CD4-positive, alpha-beta T cell treated with Interleukin-6 at 100 ng/mL for 8 hours (primary cell): ENCODE measurements around the gene SUCNR1.
"Not testable (repeated sequence)": the region's sequence is repeated elsewhere in the genome, so short reads cannot be mapped to it uniquely, and the experiment has no call there.

Source experiments
- DNase-seq: peaks from one replicate; pipeline ENCODE4 v3.0.0-alpha.2; 2020; ENCODE audit warnings: mixed read lengths, low spot score

Gene SUCNR1

DNA sequence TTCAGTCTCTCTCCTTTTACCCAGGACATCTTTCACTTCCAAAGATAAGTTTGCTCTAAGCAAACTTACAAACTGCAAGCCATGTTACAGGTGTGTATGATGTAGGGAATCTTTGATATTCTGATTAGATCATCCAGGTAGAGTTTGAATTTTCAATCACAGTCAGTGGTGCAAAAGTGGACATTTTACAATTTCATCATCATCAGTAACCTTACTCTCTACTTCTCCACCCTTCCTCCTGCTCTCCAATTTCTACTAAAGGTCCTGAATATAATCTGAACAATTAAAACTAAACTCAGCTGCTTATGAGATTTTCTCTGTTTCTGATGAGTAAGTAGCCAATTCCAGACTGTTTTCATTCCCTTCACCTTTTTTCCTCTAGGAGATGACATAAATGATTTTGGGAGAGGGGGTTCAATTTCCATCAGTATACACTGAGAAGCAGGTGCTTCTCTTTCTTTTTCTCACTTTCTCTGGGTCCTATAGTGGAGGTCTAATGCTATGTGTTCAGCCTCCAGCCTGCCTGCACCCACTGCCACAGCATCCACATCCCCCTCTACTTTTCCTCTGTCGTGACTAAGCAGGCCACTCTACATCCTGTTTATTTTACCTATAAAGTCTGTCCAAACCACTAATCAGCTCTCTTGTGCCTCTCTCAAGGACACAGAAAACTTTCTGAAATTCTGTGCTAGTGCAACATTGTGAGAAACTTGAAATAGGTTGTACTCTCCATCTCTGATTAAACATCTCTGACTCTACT is 27.6 kb downstream of the SUCNR1 start:
- no peak for DNase-seq

DNA sequence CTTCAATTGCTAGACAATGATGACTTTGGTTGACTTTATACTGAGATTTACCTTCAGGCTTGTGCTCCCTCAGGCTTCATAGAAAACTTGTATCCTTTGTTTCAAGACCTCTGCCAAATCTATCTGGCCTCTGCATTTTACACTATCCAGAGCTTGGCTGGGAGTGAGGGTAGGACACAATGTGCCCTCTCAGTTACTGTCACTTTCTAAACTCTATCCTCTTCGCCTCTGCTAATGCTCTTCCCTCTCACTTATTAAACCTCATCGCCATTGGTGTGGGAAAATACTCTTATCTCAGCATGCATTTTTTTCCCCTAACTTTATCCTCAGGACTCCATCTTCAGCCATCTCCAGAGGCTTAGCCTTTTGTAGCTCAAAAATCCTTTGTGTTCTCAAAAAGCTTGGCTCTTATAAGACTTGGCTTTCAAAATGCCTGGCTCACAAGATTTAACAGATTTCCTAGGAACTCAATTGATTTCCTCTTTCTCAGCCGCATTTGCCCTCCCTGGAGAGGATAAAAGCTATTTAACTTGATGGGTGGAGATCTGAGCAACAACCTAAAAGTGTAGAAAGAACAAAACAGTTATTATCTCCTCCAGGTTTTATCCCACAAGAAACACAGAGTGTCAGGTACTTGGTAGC is 28.3 kb downstream of the SUCNR1 start:
- no peak for DNase-seq

DNA sequence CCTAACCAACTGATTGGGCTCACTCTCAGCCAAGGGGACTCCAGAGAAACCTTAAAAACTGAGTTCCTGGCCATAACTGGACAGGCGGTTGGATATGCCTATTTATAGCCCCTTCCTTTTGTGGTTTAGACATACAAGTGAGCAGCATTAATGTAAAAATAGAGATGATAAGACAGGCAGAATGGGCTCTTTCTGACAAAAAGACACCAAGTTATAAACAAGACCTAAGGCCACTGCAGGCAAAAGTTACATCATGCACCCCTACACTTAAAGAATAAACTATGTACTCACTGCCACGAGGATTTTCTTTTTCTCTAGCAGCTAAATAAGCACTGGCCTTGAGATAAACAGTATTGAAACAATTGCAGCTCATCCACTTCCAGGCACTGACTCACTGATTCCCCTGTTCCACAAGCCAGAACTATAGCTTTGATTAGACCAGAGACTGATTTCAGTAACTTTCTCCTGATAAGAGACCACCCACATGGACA is 30.1 kb downstream of the SUCNR1 start:
- no peak for DNase-seq

DNA sequence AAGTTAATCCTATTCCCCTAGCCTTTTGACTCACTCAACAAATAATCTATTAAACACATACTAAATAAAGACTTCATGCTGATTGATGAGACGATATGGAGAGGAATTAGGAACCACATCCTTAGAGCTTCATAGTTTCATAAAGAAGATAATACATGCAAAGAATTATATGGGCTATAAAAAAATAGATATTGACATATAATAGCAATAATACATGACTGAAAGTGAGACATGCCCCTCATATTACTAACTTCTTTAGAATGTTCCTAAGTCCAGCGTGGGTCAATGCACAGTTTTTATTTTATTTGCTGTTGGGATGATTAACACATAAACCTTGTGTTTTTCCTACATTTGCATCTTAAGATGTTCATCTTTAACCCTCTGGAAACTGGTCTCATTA is 32.2 kb downstream of the SUCNR1 start:
- no peak for DNase-seq

DNA sequence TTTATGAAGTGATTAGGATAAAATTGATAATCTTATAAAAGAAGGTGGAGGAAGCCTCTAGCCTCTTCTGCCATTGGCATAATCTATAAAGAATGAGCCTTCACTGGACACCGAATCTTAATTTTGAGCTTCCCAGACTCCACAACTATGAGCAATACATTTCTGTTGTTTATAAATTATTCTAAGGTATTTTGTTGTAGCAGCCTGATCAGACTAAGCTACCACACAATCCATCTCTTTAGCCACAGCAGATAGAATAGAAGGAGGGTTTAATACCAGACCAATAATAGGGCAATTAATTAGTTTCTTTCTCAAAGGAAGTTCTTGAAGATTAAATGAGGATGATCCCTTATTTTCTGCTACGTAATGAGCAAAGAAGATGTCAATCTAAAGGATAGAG is 33.3 kb downstream of the SUCNR1 start:
- DNase-seq: no peak

DNA sequence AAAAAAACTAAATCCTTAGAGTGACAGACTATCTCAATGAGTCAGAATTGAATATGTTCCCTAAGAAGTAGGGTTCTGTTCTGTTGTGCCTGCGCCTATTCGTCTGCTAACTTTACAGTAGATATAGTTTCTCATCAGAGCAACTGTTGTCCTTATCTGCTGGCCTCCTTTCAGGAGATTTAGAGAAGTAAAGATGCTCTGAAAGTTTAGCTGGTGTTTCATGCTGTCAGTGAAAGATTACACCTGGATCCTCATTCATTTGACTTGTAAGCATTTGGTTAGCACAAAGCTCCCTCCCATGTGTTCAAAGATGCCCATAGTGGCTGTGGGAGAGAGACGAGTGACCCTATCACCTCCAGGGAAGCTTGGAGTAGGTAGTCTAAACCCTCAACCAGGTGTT is 35.0 kb downstream of the SUCNR1 start:
- DNase-seq: no peak

DNA sequence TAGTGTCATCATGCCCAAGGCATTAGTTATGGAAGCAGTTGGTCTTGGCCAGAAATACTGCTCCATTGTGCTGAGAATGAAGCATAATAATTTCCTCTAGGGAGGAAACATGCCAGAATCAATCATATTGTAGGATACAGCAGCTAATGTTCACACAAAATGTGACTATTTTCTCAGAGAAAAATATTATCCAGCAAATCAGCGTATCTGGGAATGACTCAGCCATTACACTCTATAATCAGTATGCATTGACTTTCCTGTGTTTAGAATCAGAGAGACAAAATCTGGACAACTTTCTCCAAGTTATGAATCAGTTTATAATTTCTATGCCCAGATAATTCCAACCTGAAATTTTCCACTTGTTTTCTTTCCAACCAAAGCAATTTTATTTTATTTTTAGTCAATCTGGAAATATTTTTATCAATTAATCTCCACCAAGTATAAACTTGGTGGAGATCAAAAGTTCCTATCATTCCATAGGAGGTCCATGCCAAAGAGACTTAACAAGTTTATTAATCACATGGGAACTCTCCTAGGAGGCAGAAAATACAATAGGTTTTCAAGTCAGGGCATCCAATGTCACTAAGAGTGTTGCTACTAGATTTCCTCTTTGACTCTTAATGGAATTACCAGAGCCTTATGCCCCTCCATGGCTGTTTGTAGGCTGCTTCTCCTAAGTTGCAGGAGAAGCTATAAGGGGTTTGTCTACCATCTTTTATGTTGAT is 36.4 kb downstream of the SUCNR1 start:
- DNase-seq: no peak

DNA sequence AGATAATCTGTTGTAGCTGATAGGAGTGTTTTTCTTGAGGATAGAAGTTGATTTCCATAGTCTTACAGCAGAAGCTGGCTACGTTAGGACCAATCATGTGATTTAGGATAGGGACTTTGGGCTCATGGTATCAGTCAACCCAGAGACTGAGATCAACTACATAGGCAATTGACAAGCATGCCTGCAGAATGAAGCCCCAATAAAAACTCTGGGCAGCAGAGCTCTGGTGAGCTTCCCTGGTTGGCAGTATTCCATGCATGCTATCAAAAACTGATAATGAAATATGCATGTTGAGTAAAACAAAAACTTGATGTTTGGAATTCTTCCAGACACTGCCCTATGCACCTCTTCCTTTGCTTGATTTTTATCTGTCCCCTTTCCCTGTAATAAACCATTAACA is 38.0 kb downstream of the SUCNR1 start:
- no peak for DNase-seq

DNA sequence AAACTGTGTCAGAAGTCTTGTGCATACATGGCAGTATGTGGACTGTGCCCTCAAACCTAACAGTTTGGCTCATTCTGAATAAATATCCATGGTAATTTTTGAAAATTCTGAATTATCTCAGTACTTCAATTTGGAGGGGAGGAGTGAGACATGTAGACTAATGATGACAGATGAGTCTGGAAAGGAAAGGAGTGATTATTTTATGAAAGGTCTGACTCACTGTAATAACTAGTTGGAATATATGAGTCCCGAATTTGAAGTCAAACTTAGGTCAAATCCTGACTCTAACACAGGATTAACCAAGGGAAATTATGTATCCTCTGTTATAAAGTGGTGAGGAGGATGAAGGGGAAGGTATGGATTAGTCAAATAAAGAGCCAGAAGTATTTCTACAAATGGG is 38.6 kb downstream of the SUCNR1 start:
- DNase-seq: no peak

DNA sequence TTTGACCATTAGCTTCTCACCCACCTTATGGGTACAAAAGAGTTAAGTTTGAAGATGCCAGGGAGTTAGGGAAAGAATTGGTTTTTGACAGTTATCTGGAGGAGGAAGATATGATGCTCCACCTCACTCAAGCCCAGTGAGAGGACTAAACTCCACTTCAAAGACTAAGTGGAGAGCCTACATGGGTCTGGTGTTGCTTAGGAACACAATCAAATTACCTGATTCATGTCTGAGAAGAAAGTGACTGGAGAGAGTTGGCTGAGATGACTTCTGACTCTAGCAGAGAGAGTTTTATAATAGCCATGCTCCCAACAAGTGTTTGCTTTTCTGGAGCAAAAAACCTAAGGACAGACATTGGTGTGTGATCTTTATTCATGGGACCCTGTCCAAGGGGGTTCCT is 43.3 kb downstream of the SUCNR1 start:
- DNase-seq: no peak

DNA sequence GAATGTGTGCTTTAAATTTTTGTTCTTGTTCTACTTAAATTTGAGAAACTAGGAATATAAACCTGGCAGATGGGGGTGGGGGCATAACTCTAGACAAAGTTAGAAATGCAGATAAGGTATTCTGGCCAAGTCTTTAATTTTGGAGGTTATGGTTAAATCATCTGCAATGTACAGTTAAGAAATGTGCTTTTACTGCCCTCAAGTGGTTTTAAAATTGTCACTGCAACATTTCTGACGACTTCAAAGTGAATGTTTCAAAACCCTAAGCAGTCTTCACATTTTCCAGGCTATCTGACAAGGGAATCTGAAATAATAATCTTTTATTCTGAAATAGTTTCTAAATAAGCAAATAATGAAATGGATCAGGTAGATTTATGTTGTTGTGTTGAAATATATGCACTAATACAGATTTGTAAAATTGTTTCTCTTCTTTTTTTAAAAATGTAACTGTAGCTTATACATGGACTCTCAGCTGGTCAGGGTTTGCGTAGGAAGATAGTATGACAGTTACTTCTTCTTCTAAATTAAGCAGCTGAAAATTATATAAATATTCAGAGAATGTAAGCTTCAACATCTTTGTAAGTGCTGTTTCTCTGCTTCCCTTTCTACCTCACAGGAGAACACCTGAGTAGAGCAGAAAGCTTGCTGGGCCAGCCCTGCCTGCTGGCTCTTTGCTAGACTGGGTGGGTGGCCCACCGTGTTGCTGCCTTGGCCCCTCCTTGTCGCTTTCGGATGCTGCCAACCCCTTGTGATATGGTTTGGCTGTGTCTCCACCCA is 45.0 kb downstream of the SUCNR1 start:
- peak; percentile 24 for DNase-seq

DNA sequence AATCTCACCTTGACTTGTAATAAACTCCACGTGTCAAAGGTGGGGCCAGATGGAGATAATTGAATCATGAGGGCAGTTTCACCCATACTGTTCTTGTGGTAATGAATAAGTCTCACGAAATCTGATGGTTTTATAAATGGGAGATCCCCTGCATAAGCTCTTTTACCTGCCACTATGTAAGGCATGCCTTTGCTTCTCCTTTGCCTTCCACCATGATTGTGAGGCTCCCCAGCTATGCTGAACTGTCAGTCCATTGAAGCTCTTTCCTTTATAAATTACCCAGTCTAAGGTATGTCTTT is 45.5 kb downstream of the SUCNR1 start:
- DNase-seq: no peak

DNA sequence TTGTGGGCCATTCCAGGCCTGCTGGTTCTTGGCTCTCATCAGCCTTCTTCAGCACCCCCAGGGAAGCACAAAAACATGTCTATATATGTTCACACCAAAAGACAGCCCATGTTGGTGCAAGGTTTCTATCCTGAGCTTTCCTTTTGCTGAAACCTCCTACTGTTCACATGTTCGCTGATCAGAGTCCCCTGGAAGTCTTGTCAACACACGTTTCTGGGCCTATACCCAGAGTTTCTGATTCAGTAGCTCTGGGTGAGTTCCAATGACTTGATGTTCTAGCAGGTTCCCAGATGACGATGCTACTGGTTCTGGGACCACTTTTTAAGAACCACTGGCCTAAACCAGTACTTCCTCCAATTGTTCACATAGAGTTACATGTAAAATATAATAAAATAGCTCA is 46.0 kb downstream of the SUCNR1 start:
- no peak for DNase-seq

DNA sequence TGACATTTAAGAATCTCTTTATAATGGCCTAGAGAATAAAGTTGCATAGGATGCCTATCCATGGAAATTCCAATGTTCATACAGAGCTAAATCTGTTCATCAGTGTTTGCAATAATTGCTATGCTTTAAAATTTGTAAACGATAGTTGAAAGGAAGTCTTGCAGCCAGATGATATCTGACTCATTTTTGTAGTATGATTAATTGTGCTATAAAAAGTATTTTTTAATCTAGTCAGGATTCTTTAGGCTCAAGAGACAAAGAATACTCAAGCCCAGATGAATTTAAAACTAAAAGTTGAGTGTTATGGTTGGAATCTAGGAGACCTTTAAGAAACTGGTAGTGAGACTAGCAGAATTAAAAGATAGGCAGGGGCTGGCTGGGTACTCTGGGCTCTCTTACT is 50.5 kb downstream of the SUCNR1 start:
- DNase-seq: no peak

DNA sequence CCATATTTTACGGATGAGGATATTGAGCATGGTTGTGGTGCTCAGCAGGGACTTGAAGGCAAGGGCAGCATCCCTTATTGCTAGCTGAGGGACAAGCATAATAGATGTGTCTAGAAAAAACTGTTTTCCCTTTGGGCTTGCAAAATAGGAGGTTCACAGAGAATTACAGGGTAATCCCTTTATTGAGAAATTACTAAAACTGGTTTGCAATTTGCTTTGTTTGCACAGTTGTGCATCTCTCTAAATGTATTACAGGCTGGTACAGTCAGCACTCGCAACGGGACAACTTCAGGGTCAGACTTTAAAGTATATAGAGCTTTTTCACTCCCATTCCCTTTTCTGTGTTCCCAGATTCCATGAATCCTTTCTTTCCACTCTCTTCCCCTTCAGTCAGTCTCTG is 51.3 kb downstream of the SUCNR1 start:
- no peak for DNase-seq

DNA sequence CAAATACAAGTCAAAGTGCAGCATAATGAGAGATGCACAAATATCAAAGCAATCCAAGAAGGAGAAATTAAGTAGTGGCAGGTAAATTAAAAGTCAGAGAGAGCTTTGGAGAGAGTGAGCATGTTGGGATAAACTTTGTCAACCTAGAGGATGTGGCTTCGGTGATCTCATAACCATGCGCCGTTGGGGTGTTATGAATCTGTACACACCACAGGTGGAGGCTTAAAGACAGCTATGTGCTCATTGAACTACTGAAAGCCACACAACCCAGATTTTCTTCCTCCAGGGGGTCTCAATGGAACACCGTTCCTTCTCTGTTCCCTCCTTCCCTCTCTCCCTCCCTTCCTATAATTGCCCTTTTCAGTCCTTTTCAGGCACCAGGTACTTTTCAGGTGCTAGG is 52.0 kb downstream of the SUCNR1 start:
- no peak for DNase-seq

DNA sequence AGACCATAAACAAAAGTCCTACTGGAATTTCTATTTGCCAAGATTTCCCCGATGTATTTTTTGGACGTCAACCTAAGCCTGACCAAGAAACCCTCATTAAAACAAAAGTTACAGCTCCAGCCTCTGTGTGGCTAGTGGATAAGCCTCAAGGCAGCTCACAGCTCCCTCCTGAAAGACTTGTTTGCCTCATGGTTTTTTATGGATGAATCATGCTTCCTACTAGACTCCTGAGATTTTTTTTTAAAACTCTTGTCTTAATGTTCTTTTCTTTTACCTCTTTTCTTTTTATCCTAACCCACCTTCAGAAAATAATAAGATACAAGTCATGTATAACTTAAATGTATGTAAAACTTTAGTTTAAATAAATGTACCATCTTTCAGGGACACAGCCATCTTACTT is 52.4 kb downstream of the SUCNR1 start:
- no peak for DNase-seq

DNA sequence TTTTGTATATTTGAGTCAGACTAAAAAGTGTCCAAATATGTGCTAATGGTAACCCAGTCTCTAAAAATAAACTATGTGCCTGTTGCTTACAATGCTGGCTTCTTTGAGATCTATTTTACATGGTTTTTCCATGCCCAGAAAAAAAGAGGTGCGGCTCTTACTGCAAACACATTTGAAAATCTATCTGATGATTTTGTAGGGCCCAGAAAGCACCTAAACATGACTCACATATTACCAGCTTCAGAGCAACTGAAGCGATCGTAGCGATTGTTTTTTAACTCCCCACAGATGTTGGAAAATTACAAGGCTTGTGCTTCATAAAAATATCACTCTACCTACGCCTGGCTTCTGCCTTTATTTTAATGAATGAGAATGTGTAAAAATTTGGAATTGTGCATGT is 53.5 kb downstream of the SUCNR1 start:
- no peak for DNase-seq

DNA sequence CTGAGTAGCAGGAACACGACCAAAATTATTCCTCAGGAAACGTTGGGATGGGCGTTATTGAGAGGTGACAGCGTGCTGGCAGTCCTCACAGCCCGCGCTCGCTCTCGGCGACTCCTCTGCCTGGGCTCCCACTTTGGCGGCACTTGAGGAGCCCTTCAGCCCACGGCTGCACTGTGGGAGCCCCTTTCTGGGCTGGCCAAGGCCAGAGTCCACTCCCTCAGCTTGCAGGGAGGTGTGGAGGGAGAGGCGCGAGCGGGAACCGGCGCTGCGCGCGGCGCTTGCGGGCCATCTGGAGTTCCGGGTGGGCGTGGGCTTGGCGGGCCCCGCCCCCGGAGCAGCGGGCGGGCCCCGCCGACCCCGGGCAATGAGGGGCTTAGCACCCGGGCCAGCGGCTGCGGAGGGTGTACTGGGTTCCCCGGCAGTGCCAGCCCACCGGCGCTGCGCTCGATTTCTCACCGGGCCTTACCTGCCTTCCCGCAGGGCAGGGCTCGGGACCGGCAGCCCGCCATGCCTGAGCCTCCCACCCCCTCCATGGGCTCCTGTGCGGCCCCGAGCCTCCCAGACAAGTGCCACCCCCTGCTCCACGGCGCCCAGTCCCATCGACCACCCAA is 54.6 kb downstream of the SUCNR1 start:
- DNase-seq: not testable (repeated sequence)

DNA sequence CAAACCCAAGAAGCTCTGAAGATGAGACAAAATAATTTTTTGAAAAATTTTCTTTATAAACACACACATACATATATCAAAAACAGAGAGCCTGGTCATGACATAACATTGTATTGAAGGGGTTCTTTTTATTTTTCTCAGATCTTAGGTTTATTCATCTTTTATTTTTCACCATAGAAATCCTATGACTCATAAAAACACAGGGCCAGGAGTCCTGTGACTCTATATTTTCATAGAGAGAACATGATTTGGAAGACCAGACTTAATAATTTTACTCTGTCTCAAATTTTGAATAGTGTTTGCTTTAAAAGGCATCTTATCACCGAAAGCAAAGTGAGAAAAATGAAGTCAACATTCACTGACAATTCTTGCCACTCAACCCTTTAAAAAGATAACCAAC is 57.7 kb downstream of the SUCNR1 start:
- DNase-seq: no peak

DNA sequence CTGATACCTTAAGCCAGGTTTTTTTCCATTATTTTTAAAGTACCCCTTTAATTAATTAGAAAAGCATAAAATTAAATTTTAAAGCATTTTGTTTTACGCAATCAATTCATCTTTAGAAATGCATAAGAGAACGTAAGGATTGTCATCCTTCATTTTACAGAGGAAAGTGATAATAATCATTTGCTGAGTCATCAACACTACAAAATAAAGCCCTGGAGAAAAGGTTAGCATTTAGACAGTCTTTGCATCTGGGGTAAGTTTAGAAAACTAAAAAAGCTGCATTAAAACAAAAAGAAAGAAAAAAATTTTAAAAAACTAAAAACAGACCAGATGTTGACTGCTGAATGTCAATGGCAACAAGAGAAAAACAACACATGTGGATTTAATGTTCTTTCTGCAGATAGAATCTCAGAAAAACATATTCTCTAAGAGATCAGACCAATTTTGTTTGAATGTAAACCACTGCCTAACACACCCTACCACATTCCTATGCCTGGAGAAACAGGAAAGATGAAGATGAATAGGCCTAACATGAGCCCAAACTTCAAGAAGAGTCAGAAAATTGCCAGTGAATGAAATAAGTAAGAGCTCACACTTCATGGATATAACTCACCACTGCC is 59.9 kb downstream of the SUCNR1 start:
- no peak for DNase-seq
